Neural cell (in vitro differentiated cells): ENCODE data around the gene RTN4RL1. TPM values are rescaled to one million over a fixed set of nuclear protein-coding genes. Genes with fewer than 3 reads are reported as not detected.

ENCODE experiments used
- H2AFZ ChIP-seq: fragments of 200-600, 300-800 bp; sonication (generic), shearing (Covaris generic); 2 replicates; pipeline ENCODE4 v1.6.0; 2014; ENCODE audit warnings: low read depth, mild to moderate bottlenecking, antibody characterized with exemption, low read length, moderate library complexity
- H3F3A ChIP-seq: fragments of 200-600 bp; shearing (Covaris generic); 2 replicates; pipeline ENCODE4 v1.6.1; 2016; ENCODE audit warnings: mild to moderate bottlenecking, moderate library complexity, mixed read lengths, antibody characterized with exemption, low read length; ENCODE audit not compliant: insufficient read depth, poor library complexity, severe bottlenecking
- H3K27ac ChIP-seq: fragments of 200-600, 300-800 bp; sonication (generic), shearing (Covaris generic); 2 replicates; pipeline ENCODE4 v1.5.1; 2014; ENCODE audit warnings: mild to moderate bottlenecking, low read length, moderate library complexity
- H3K27me3 ChIP-seq: fragments of 300-800, 200-600 bp; sonication (generic), shearing (Covaris generic); 2 replicates; pipeline ENCODE4 v1.6.0; 2014; ENCODE audit warnings: mild to moderate bottlenecking, low read depth, low read length, moderate library complexity; ENCODE audit not compliant: insufficient read depth
- H3K36me3 ChIP-seq: fragments of 300-800, 200-600 bp; sonication (generic), shearing (Covaris generic); 2 replicates; pipeline ENCODE4 v1.5.1; 2014; ENCODE audit warnings: mild to moderate bottlenecking, antibody characterized with exemption, low read length, moderate library complexity; ENCODE audit not compliant: insufficient read depth
- H3K4me2 ChIP-seq: fragments of 300-800, 200-600 bp; sonication (generic), shearing (Covaris generic); 2 replicates; pipeline ENCODE4 v1.6.0; 2014; ENCODE audit warnings: mild to moderate bottlenecking, low read length
- H3K4me3 ChIP-seq: fragments of 300-800, 200-600 bp; sonication (generic), shearing (Covaris generic); 2 replicates; pipeline ENCODE4 v1.5.1; 2014; ENCODE audit warnings: mild to moderate bottlenecking, low read length, moderate library complexity
- H3K79me2 ChIP-seq: fragments of 200-600 bp; shearing (Covaris generic); replicated peaks from 2 replicates; pipeline ENCODE4 v1.6.0; 2014; ENCODE audit warnings: mild to moderate bottlenecking, low read length, moderate library complexity; ENCODE audit not compliant: insufficient read depth
- H3K9ac ChIP-seq: fragments of 300-800, 200-600 bp; sonication (generic), shearing (Covaris generic); 2 replicates; pipeline ENCODE4 v1.6.1; 2016; ENCODE audit warnings: mild to moderate bottlenecking, low read length, mixed read lengths
- H3K9me2 ChIP-seq: fragments of 200-600 bp; shearing (Covaris generic); 2 replicates; pipeline ENCODE4 v1.6.1; 2016; ENCODE audit warnings: mild to moderate bottlenecking, low read length, mixed read lengths; ENCODE audit not compliant: insufficient read depth
- H3K9me3 ChIP-seq: fragments of 200-600, 300-800 bp; sonication (generic), shearing (Covaris generic); 2 replicates; pipeline ENCODE4 v1.6.1; 2016; ENCODE audit warnings: mild to moderate bottlenecking, mixed run types, low read length, moderate library complexity, mixed read lengths
- H4K20me1 ChIP-seq: fragments of 200-600 bp; shearing (Covaris generic); 2 replicates; pipeline ENCODE4 v1.6.1; 2016; ENCODE audit warnings: mild to moderate bottlenecking, mixed run types; ENCODE audit not compliant: insufficient read depth
- EP300 ChIP-seq: fragments of 450-650 bp; conservative IDR thresholded peaks from 2 replicates; pipeline ENCODE4 v1.6.1; 2014; ENCODE audit warnings: antibody characterized with exemption, mild to moderate bottlenecking, moderate library complexity; ENCODE audit not compliant: poor library complexity, severe bottlenecking
- MXI1 ChIP-seq: fragments of 450-650 bp; conservative IDR thresholded peaks from 2 replicates; pipeline ENCODE4 v1.6.1; 2014; ENCODE audit warnings: antibody characterized with exemption, mild to moderate bottlenecking; ENCODE audit not compliant: poor library complexity, severe bottlenecking
- POLR2AphosphoS5 ChIP-seq: IDR thresholded peaks from 2 replicates; pipeline ENCODE4 v1.6.1; 2012
- SMC3 ChIP-seq: fragments of 450-650 bp; conservative IDR thresholded peaks from 2 replicates; pipeline ENCODE4 v1.6.1; 2014; ENCODE audit warnings: antibody characterized with exemption, mild to moderate bottlenecking, moderate library complexity; ENCODE audit not compliant: poor library complexity
- polyA plus RNA-seq: library from polyadenylated mRNA; depleted of rRNA; stranded (reverse); fragments of >200 nt; gene quantifications from 2 replicates; pipeline ENCODE4 v1.2.3, GENCODE V29; 2014
- small RNA-seq, 3 experiments: library from RNA; depleted of rRNA; stranded (forward); fragments of <200 nt; gene quantifications; one replicate each; pipeline ENCODE3, GENCODE V24; 2012
- TF ChIP-seq, protein P1 (sequence below): IDR thresholded peaks from 2 replicates; pipeline ENCODE4 v1.6.1; 2012; ENCODE audit warnings: borderline replicate concordance
- TF ChIP-seq, protein P2 (sequence below): fragments of 450-650 bp; IDR thresholded peaks from 2 replicates; pipeline ENCODE4 v1.5.1; 2014; ENCODE audit warnings: antibody characterized with exemption, mild to moderate bottlenecking, moderate library complexity; ENCODE audit not compliant: poor library complexity, severe bottlenecking

Gene RTN4RL1
- polyA plus RNA-seq, 1 donor from 2014 or later, result 8.1 TPM

DNA sequence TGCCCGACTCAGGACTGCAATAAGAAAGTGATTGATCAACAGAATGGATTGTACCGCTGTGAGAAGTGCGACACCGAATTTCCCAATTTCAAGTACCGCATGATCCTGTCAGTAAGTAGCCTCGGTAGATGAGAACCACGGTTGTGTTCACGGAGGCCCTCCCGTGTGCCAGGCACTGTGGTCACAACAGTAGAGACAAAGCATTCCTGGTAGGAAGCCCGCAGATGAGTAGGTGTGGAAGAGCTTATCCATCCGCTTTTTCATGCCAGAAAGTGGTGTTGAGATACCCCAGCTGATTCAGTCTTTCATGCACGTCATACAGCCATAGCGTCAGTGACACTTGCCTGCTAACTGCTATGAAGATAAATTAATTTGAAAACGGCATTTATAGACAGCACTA is 136.4 kb downstream of the RTN4RL1 start:
- Histone ChIP-seq H3K27ac (no peak overlapping the region), H3K36me3 (peaks cover 5% of the 10 kb centered on the region), H4K20me1 (no peaks in the 10 kb centered on the region), H3K4me3 (no peak overlapping the region), H3K79me2 (no peaks in the 10 kb centered on the region), H3K27me3 (no peaks in the 10 kb centered on the region), H3K9me3 (no peaks in the 10 kb centered on the region), H3F3A (no peaks in the 10 kb centered on the region), H2AFZ (no peak overlapping the region), H3K4me2 (no peak overlapping the region), H3K9me2 (no peaks in the 10 kb centered on the region), H3K9ac (no peak overlapping the region)
- TF ChIP-seq EP300 (no peak), MXI1 (no peak), SMC3 (no peak), POLR2AphosphoS5 (no peak)
- TF ChIP-seq, protein P1, sequence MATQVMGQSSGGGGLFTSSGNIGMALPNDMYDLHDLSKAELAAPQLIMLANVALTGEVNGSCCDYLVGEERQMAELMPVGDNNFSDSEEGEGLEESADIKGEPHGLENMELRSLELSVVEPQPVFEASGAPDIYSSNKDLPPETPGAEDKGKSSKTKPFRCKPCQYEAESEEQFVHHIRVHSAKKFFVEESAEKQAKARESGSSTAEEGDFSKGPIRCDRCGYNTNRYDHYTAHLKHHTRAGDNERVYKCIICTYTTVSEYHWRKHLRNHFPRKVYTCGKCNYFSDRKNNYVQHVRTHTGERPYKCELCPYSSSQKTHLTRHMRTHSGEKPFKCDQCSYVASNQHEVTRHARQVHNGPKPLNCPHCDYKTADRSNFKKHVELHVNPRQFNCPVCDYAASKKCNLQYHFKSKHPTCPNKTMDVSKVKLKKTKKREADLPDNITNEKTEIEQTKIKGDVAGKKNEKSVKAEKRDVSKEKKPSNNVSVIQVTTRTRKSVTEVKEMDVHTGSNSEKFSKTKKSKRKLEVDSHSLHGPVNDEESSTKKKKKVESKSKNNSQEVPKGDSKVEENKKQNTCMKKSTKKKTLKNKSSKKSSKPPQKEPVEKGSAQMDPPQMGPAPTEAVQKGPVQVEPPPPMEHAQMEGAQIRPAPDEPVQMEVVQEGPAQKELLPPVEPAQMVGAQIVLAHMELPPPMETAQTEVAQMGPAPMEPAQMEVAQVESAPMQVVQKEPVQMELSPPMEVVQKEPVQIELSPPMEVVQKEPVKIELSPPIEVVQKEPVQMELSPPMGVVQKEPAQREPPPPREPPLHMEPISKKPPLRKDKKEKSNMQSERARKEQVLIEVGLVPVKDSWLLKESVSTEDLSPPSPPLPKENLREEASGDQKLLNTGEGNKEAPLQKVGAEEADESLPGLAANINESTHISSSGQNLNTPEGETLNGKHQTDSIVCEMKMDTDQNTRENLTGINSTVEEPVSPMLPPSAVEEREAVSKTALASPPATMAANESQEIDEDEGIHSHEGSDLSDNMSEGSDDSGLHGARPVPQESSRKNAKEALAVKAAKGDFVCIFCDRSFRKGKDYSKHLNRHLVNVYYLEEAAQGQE, result no peak
- TF ChIP-seq, protein P2, sequence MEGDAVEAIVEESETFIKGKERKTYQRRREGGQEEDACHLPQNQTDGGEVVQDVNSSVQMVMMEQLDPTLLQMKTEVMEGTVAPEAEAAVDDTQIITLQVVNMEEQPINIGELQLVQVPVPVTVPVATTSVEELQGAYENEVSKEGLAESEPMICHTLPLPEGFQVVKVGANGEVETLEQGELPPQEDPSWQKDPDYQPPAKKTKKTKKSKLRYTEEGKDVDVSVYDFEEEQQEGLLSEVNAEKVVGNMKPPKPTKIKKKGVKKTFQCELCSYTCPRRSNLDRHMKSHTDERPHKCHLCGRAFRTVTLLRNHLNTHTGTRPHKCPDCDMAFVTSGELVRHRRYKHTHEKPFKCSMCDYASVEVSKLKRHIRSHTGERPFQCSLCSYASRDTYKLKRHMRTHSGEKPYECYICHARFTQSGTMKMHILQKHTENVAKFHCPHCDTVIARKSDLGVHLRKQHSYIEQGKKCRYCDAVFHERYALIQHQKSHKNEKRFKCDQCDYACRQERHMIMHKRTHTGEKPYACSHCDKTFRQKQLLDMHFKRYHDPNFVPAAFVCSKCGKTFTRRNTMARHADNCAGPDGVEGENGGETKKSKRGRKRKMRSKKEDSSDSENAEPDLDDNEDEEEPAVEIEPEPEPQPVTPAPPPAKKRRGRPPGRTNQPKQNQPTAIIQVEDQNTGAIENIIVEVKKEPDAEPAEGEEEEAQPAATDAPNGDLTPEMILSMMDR, result no peak

Small RNAs within 50 kb of the gene (small RNA-seq; reads per million reads assigned to genes)
- gene AC090617.9, result 0 reads per million in 3 experiments
- gene MIR132, result 116 to 141 (median 129) reads per million in 3 experiments
- gene MIR212, result 55.5 to 81.0 (median 64.2) reads per million in 3 experiments
- gene OVCA2, result 0 reads per million in 3 experiments

Other genes starting within 250 kb of the RTN4RL1 start
- 6.8 and 12.9 TPM in 2 replicates for gene SMYD4, start 195.4 kb downstream of the RTN4RL1 start, polyA plus RNA-seq
- gene RPA1, start 195.3 kb downstream of the RTN4RL1 start, polyA plus RNA-seq, result 8.4 and 8.9 TPM in 2 replicates
- 42.1 and 44.8 TPM in 2 replicates for gene DPH1, start 4.8 kb upstream of the RTN4RL1 start, polyA plus RNA-seq
- 48.6 and 54.4 TPM in 2 replicates for gene OVCA2, start 16.7 kb upstream of the RTN4RL1 start, polyA plus RNA-seq
- 1.7 and 2.8 TPM in 2 replicates for gene HIC1, start 29.8 kb upstream of the RTN4RL1 start, polyA plus RNA-seq